Heart left ventricle (tissue), 13 donors: Measurements from ENCODE around the gene CCDC136.

ENCODE experiments used
- POLR2A ChIP-seq, 2 donors: fragments of 450-650 bp; IDR thresholded peaks; one replicate each; pipeline ENCODE4 v1.6.1; 2017; ENCODE audit warnings: antibody characterized with exemption in 2 of 2, mild to moderate bottlenecking in 2 of 2, moderate library complexity in 2 of 2
- TF ChIP-seq, protein P1 (sequence below), 12 donors: fragments of 200-600 bp; sonication (generic) in 4 of 12; IDR thresholded peaks; one replicate each; pipeline versions ENCODE4 v1.5.0 to v1.8.0; 2018 to 2022; ENCODE audit warnings: antibody characterized with exemption in 12 of 12, mild to moderate bottlenecking in 5 of 12
- donor health status: ischemic (EF 13 %, LVEDD 7.1; RV severe dilation, severe dysfunction).
- donor health status: DM: no; HTN: yes; CAD: no.
- donor health status: DM: no; HTN: no; CAD: no.
- donor health status: ischemic (EF 25% LVEDD 6.9; RV normal size, moderate dysfunction).
- donor health status: ischemic (EF 25% LVEDD 5.7; RV mildly dilated, moderate dysfunction).
- donor health status: ischemic (EF 35%, LVEDD 5.7; RV mildly dilated, moderate dysfunction).
- donor health status: nonischemic (EF 11% LVEDD 7.7; RV severe dilation, severe dysfunction).
- donor health status: DM: yes; HTN: yes; CAD: no.
- donor health status: PGD.
- donor health status: ischemic (EF 29% LVEDD 5.4; RV normal size, mild dysfunction).
- donor health status: nonischemic (EF 23%, LVEDD 6.1; RV moderate dilation, normal function).

DNA sequence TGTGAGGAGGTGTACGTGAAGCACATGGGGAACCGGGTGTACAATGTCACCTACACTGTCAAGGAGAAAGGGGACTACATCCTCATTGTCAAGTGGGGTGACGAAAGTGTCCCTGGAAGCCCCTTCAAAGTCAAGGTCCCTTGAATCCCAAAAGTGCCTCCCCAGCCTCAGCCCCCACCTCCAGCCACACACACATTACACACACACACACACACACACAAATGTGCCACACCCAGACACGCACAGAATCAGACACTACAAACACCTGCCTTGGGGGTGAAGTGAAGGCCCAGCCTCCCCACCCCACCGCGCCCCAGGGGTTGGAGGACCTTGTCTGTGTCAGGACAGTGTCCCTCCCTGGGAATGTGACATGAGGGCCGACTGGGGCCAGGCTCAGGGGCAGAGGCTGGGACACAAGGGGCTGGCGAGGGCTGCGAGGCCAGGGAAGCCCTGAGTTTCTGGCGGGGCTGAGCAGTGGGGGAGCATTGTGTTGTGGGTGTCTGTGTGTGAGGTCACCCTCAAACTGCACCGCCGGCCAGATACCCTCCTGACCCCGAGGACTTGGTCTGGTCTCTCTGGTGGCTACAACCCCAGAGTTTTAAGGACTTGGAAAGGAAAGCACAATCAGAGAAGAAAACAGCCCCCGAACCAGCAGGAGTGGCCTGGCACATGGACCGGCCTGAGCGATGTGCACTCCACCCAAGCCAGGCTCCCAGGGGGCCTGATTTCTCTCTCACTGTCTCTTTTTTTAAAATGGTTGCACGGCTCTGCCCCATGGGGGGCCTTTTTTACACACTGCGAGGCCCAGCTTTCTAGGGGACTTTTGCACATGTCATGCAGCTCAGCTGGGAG lies 66.8 kb downstream of the CCDC136 start:
- TF ChIP-seq, protein P1, sequence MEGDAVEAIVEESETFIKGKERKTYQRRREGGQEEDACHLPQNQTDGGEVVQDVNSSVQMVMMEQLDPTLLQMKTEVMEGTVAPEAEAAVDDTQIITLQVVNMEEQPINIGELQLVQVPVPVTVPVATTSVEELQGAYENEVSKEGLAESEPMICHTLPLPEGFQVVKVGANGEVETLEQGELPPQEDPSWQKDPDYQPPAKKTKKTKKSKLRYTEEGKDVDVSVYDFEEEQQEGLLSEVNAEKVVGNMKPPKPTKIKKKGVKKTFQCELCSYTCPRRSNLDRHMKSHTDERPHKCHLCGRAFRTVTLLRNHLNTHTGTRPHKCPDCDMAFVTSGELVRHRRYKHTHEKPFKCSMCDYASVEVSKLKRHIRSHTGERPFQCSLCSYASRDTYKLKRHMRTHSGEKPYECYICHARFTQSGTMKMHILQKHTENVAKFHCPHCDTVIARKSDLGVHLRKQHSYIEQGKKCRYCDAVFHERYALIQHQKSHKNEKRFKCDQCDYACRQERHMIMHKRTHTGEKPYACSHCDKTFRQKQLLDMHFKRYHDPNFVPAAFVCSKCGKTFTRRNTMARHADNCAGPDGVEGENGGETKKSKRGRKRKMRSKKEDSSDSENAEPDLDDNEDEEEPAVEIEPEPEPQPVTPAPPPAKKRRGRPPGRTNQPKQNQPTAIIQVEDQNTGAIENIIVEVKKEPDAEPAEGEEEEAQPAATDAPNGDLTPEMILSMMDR (IDR thresholded peaks at IDR 0.05): no peak
- TF ChIP-seq POLR2A (IDR thresholded peaks at IDR 0.05): no peak
